B cell (primary cell): ENCODE data around the gene JSRP1. TPM values are rescaled to one million over a fixed set of nuclear protein-coding genes. Genes with fewer than 3 reads are reported as not detected.

Source experiments
- ATAC-seq: fragments of 200-7000 bp; cut with Tn5 transposase; one replicate; pipeline ENCODE4 v1.10.0; 2021; ENCODE audit warnings: low read depth, mild to moderate bottlenecking, moderate number of reproducible peaks, moderate library complexity
- CTCF ChIA-PET: fragments of 350-600 bp; sonication (Branson Sonifier 250); formaldehyde crosslinking; loops from one replicate; lab custom pipeline; 2021; ENCODE audit warnings: antibody characterized with exemption, inconsistent platforms; lab: Charles Lee
- POLR2A ChIA-PET: fragments of 350-600 bp; sonication (Branson Sonifier 250); formaldehyde crosslinking; loops from one replicate; lab custom pipeline; 2021; ENCODE audit warnings: antibody characterized with exemption; lab: Charles Lee
- DNase-seq: peaks from one replicate; pipeline ENCODE4 v3.0.0; 2013
- H2AFZ ChIP-seq: 2 replicates; pipeline ENCODE4 v1.6.1; 2012; ENCODE audit warnings: mild to moderate bottlenecking, low read depth, low read length; ENCODE audit not compliant: insufficient read depth, poor library complexity, severe bottlenecking
- H3K27ac ChIP-seq, 2 donors: 1 replicate in 1 of 2; 2 replicates in 1 of 2; pipeline ENCODE4 v1.5.1; 2012 to 2013; ENCODE audit warnings: low read length in 2 of 2, mild to moderate bottlenecking in 2 of 2, moderate library complexity in 1 of 2
- H3K27me3 ChIP-seq, 4 experiments: fragments of 200-600 bp in 1 of 4; sonication (generic) in 1 of 4; replicated peaks in 1 of 4; 1 replicate in 2 of 4; 2 replicates in 2 of 4; pipeline versions ENCODE4 v1.6.1 to v1.7.0; 2013 to 2016; ENCODE audit warnings: low read length in 3 of 4, mild to moderate bottlenecking in 2 of 4, mixed read lengths in 1 of 4, moderate library complexity in 1 of 4; ENCODE audit not compliant: insufficient read depth in 4 of 4, control insufficient read depth in 3 of 4; ENCODE audit errors: control extremely low read depth in 1 of 4
- H3K36me3 ChIP-seq, 2 experiments: replicated peaks in 1 of 2; 1 replicate in 1 of 2; 2 replicates in 1 of 2; pipeline versions ENCODE4 v1.6.1 to v1.7.1; 2013; ENCODE audit warnings: low read length in 1 of 2; ENCODE audit not compliant: insufficient read depth in 2 of 2, control insufficient read depth in 1 of 2; ENCODE audit errors: control extremely low read depth in 1 of 2, extremely low read depth in 1 of 2
- H3K4me1 ChIP-seq, 2 donors: fragments of 200-600 bp in 1 of 2; sonication (generic) in 1 of 2; 1 replicate in 1 of 2; 2 replicates in 1 of 2; pipeline versions ENCODE4 v1.5.1 to v1.6.1; 2013 to 2017; ENCODE audit warnings: low read length in 2 of 2; ENCODE audit not compliant: control insufficient read depth in 2 of 2, insufficient read depth in 2 of 2
- H3K4me2 ChIP-seq: replicated peaks from 2 replicates; pipeline ENCODE3; 2012; ENCODE audit warnings: mild to moderate bottlenecking, low read depth, low read length; ENCODE audit not compliant: poor library complexity, severe bottlenecking
- H3K4me3 ChIP-seq, 5 experiments: fragments of 200-600 bp in 1 of 5; sonication (generic) in 1 of 5; 1 replicate in 3 of 5; 2 replicates in 2 of 5; pipeline versions ENCODE4 v1.5.1 to v1.7.0; 2011 to 2016; ENCODE audit warnings: low read length in 4 of 5, mild to moderate bottlenecking in 4 of 5, low read depth in 2 of 5, control low read depth in 1 of 5, moderate library complexity in 1 of 5; ENCODE audit not compliant: insufficient read depth in 1 of 5; ENCODE audit errors: control extremely low read depth in 1 of 5, extremely low read depth in 1 of 5
- H3K79me2 ChIP-seq: fragments of 200-600 bp; sonication (generic); one replicate; pipeline ENCODE4 v1.6.0; 2016; ENCODE audit warnings: low read length; ENCODE audit not compliant: control insufficient read depth, insufficient read depth
- H3K9ac ChIP-seq: fragments of 200-600 bp; sonication (generic); 2 replicates; pipeline ENCODE4 v1.6.1; 2017; ENCODE audit warnings: mild to moderate bottlenecking, low read length, moderate library complexity
- H3K9me3 ChIP-seq, 3 donors: one replicate each; pipeline versions ENCODE4 v1.6.1 to v1.7.1; 2013; ENCODE audit warnings: low read length in 2 of 3; ENCODE audit not compliant: control insufficient read depth in 2 of 3, insufficient read depth in 1 of 3; ENCODE audit errors: control extremely low read depth in 1 of 3
- H4K20me1 ChIP-seq: 2 replicates; pipeline ENCODE4 v1.6.0; 2012; ENCODE audit warnings: mild to moderate bottlenecking, low read length; ENCODE audit not compliant: insufficient read depth, control insufficient read depth, poor library complexity, severe bottlenecking
- H3K27ac Mint-ChIP-seq: one replicate; pipeline ENCODE4 v1.8.0; 2021; ENCODE audit warnings: mixed read lengths
- H3K27me3 Mint-ChIP-seq: one replicate; pipeline ENCODE4 v1.8.0; 2021; ENCODE audit warnings: mixed read lengths
- H3K4me1 Mint-ChIP-seq: one replicate; pipeline ENCODE4 v1.8.0; 2021; ENCODE audit warnings: mixed read lengths
- H3K4me3 Mint-ChIP-seq: one replicate; pipeline ENCODE4 v1.8.0; 2021; ENCODE audit warnings: mixed read lengths
- H3K9me3 Mint-ChIP-seq: one replicate; pipeline ENCODE4 v1.8.0; 2022; ENCODE audit warnings: mixed read lengths; ENCODE audit not compliant: insufficient read depth
- CTCF ChIP-seq: fragments of 200-600 bp; IDR thresholded peaks from one replicate; pipeline ENCODE4 v1.8.0; 2022; ENCODE audit warnings: antibody characterized with exemption, mild to moderate bottlenecking
- EZH2 ChIP-seq: IDR thresholded peaks from 2 replicates; pipeline ENCODE4 v1.6.1; 2012; ENCODE audit warnings: borderline replicate concordance, low read depth, mild to moderate bottlenecking, moderate library complexity, low read length; ENCODE audit not compliant: insufficient read depth, poor library complexity, severe bottlenecking
- WGBS: methylation state at CpG from one replicate; pipeline ENCODE4 v1.1.5; 2013; ENCODE audit warnings: missing lambda C conversion rate; ENCODE audit not compliant: insufficient coverage; 5-methylcytosine and 5-hydroxymethylcytosine counted together
- intact Hi-C: fragments of 100-400 bp; cut with micrococcal nuclease; formaldehyde crosslinking; loops from one replicate; pipeline ENCODE4 v1.10.0; 2022
- polyA plus RNA-seq: library from polyadenylated mRNA; depleted of rRNA; stranded (reverse); fragments of >200 nt; gene quantifications from 2 replicates; pipeline ENCODE4 v1.2.3, GENCODE V29; 2012
- total RNA-seq, 2 donors: library from RNA; stranded (reverse); fragments of 120-200 nt in 1 of 2; gene quantifications; 1 replicate in 1 of 2; 2 replicates in 1 of 2; pipeline versions ENCODE4 v1.2.3 to v1.2.4, GENCODE V29; 2013 to 2022

The JSRP1 gene
- total and polyA plus RNA-seq, 2 donors (not counting 1 experiment from before 2014, with no cell fraction given): 2.1 to 3.0 TPM

DNA sequence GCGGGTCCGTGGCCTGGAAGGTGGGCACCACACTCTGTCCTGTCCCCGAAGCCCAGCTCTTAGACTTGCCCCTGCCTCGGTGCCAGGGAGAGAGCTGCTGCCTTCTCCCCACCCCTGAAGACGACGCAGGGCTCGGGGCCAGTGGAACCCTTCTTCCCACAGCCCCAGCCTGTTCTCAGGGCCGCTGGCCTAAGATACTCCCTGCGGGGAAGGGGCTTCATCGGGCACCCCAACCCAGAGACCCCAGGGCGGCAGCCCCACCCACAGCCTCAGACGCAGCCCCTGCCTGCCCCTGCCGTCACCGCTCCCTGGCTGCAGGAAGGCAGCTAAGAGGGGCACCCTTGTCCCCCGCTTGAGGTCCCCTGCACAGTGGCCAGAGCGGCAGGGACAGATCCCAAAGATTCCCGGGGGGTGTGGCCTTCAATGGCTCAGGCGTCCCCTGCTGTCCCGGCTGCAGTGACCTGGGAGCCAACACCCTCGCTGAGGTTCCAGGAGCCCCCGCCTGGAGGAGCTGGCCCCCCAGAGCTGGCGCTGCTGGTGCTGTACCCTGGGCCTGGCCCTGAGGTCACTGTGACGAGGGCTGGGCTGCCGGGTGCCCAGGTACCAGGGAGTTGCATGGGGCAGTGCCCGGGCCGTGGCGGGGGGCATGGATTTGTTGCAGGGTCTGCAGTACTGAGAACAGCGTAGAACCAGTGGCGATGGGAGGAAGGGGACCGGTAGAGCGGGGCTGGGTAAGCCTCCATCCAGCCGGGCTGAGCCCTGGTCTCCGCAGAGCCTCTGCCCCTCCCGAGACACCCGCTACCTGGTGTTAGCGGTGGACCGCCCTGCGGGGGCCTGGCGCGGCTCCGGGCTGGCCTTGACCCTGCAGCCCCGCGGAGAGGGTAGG lies 6.1 kb downstream of the JSRP1 start:
- H3K4me1 Mint-ChIP-seq: peaks cover 25% of the 10 kb centered on the region
- CTCF ChIA-PET: interaction anchor here (1.2 kb wide), 2 partner anchors 22 to 47 kb away, joined by 3 to 4 read pairs; no protein-coding TSS in a partner anchor
- Histone ChIP-seq H3K79me2 (peaks cover 20% of the 10 kb centered on the region), H3K9me3 (peaks cover 0 to 15% (median 0%) of the 10 kb centered on the region in 3 donors), H3K4me2 (peak overlapping the region; percentile 100), H3K36me3 (peaks cover 0 to 34% of the 10 kb centered on the region in 2 experiments), H3K4me1 (peaks cover 30 to 37% of the 10 kb centered on the region in 2 donors), H4K20me1 (peaks cover 63% of the 10 kb centered on the region), H3K27me3 (peaks cover 0 to 38% (median 14%) of the 10 kb centered on the region in 4 experiments), H2AFZ (no peak overlapping the region), H3K27ac (no peak overlapping the region), H3K4me3 (no peak overlapping the region), H3K9ac (no peak overlapping the region)
- peak overlapping the region; percentile 41 for H3K4me3 Mint-ChIP-seq
- peak; percentile 49 for DNase-seq
- H3K27me3 Mint-ChIP-seq: no peaks in the 10 kb centered on the region
- TF ChIP-seq EZH2 (no peak), CTCF (no peak)
- POLR2A ChIA-PET: interaction anchor here (0.5 kb wide), 1 partner anchor 373 kb away, joined by 4 read pairs; no protein-coding TSS in a partner anchor
- intact Hi-C loops: loop anchor here (5.0 kb wide), 1 partner anchor 37 kb away; no protein-coding TSS in a partner anchor
- H3K9me3 Mint-ChIP-seq: no peaks in the 10 kb centered on the region
- ATAC-seq: no peak
- H3K27ac Mint-ChIP-seq: peak overlapping the region; percentile 41
- 44% methylated on average over 42 of the region's 43 CpGs for WGBS
